ENCODE data around the gene GATA1. TPM values are rescaled to one million over a fixed set of nuclear protein-coding genes. Genes with fewer than 3 reads are reported as not detected.

Gene GATA1
- total RNA-seq, 3 donors from 2014 or later, result 0.32 TPM; not detected in 2

DNA sequence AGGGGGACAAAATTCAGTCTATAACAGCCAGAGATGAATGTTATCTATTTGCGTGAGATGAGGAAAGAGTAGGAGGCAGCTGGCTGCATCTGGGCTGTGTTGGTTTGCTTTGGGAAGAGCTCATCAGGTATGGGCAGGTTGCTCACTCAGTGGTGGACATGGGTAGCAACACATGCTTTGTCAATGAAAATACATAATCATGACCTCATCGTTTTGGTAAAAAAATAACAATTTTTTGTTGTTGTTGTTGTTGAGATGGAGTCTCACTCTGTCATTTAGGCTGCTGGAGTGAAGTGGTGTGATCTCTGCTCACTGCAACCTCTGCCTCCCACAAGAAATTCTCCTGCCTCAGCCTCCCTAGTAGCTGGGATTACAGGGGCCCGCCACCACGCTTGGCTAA is 41.2 kb upstream of the GATA1 start:
- no peaks in the 10 kb centered on the region for H3K36me3 ChIP-seq (ENCODE audit: low read depth)
- intact Hi-C loops (cut with DNase I, micrococcal nuclease), result no loop called here
- ATAC-seq, result no peak

DNA sequence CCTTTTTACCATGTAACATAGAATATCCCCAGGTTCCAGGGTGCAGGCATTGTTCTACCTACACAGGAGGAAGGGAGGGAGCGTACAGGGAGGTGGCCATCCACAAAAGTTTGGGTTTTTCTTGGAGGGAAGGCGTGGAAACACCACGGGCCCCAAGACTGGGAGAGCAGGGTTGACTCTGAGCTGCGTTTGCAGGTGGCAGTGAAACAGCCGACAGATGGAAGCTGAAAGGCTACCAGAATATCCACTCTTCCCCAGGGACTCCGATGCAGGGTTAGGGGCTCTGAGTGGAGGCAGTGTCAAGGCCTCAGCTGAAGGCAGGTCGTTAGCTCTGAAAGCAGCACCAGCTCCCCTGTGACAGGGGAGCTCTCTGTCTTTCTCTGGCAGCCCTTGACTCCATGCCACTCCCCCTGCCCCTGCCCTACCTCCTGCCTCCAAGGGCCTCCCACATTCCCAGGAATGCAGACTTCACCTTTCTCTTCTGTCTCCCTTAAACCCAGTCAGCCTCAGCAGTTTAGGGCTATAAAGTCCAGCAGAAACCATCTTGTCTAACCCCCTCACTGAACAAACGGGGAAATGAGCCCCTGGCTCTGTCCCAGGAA is 38.9 kb upstream of the GATA1 start:
- no peaks in the 10 kb centered on the region for H3K9me3 ChIP-seq

More for the DNA sequence above, 41.2 kb upstream of the GATA1 start:
- Histone ChIP-seq H3K4me1 (ENCODE audit: low read depth) (no peaks in the 10 kb centered on the region), H3K9me3 (no peaks in the 10 kb centered on the region), H3K4me3 (no peak overlapping the region)
- DNase-seq, result no peak
- TF ChIP-seq, protein P1, sequence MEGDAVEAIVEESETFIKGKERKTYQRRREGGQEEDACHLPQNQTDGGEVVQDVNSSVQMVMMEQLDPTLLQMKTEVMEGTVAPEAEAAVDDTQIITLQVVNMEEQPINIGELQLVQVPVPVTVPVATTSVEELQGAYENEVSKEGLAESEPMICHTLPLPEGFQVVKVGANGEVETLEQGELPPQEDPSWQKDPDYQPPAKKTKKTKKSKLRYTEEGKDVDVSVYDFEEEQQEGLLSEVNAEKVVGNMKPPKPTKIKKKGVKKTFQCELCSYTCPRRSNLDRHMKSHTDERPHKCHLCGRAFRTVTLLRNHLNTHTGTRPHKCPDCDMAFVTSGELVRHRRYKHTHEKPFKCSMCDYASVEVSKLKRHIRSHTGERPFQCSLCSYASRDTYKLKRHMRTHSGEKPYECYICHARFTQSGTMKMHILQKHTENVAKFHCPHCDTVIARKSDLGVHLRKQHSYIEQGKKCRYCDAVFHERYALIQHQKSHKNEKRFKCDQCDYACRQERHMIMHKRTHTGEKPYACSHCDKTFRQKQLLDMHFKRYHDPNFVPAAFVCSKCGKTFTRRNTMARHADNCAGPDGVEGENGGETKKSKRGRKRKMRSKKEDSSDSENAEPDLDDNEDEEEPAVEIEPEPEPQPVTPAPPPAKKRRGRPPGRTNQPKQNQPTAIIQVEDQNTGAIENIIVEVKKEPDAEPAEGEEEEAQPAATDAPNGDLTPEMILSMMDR (IDR thresholded peaks at IDR 0.05), result no peak

DNA sequence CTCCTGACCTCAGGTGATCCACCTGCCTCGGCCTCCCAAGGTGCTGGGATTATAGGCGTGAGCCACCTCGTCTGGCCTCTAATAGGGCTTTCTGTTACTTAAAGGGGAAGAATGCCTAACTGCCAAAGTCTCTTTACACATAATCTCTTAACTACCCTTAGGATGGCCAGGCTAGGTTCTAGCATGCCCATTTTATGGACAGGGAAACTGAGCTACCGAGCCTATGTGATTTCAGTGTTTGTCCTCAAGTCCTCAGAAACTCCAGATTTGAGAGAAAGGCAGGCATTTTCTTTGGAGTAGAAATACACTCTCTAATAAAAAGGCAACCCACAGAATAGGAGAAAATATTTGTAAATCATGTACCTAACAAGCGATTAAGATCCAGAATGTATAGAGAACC is 37.2 kb upstream of the GATA1 start:
- Histone ChIP-seq H3K9me3 (no peaks in the 10 kb centered on the region), H3K4me3 (no peak overlapping the region), H3K36me3 (ENCODE audit: low read depth) (no peaks in the 10 kb centered on the region), H3K4me1 (ENCODE audit: low read depth) (no peaks in the 10 kb centered on the region)
- DNase-seq (no peak), ATAC-seq (no peak)
- intact Hi-C loops (cut with DNase I, micrococcal nuclease), result no loop called here
- TF ChIP-seq, protein P1 (IDR thresholded peaks at IDR 0.05), result no peak

More for the DNA sequence above, 38.9 kb upstream of the GATA1 start:
- Histone ChIP-seq H3K4me1 (ENCODE audit: low read depth) (no peaks in the 10 kb centered on the region), H3K36me3 (ENCODE audit: low read depth) (no peaks in the 10 kb centered on the region), H3K4me3 (no peak overlapping the region)
- ATAC-seq (no peak), DNase-seq (no peak)
- TF ChIP-seq, protein P1 (IDR thresholded peaks at IDR 0.05), result no peak
- intact Hi-C loops (cut with DNase I, micrococcal nuclease), result no loop called here

DNA sequence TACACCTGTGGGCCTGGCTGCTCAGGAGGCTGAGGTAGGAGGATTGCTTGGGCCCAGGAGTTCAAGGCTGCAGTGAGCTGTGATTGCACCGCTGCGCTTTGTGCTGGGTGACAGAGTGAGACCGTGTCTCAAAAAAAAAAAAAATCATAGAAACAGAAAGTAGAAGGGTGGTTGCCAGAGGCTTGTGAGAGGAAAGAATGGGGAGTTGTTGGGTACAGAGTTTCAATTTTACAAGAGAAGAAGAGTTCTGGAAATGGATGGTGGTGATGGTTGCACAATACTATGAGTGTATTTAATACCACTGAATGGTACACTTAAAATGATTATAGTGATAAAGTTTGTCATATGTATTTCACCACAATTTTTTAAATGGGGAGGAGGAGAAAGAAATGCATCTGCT is 35.0 kb upstream of the GATA1 start:
- Histone ChIP-seq H3K4me3 (no peak overlapping the region), H3K9me3 (no peaks in the 10 kb centered on the region), H3K4me1 (ENCODE audit: low read depth) (no peaks in the 10 kb centered on the region), H3K36me3 (ENCODE audit: low read depth) (no peaks in the 10 kb centered on the region)
- TF ChIP-seq, protein P1 (IDR thresholded peaks at IDR 0.05), result no peak
- ATAC-seq, result no peak
- no peak for DNase-seq
- intact Hi-C loops (cut with DNase I, micrococcal nuclease), result no loop called here

DNA sequence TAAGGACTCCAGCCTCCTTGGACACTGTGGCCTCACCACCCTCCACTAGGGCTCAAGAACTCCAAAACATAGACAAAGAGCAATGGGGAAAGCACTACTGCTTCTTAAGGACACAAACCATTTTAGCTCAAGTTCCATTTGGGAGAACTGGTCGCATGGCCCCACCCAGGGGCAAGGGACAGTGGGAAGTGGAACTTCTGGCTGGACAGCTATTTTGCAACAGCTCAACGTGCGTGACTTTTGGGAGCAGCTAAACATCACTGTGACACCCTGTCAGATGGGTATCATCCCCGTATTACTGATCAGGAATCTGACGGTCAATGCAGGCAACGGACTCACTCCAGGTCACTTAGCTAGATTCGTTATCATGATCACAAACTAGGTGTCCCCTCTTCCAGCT is 33.9 kb upstream of the GATA1 start:
- TF ChIP-seq, protein P1 (IDR thresholded peaks at IDR 0.05), result no peak
- no peak for ATAC-seq

More for the DNA sequence above, 33.9 kb upstream of the GATA1 start:
- no peak overlapping the region for H3K4me3 ChIP-seq
- no peaks in the 10 kb centered on the region for H3K4me1 ChIP-seq (ENCODE audit: low read depth)
- no peaks in the 10 kb centered on the region for H3K9me3 ChIP-seq
- intact Hi-C loops (cut with DNase I, micrococcal nuclease), result no loop called here
- DNase-seq, result no peak
- no peaks in the 10 kb centered on the region for H3K36me3 ChIP-seq (ENCODE audit: low read depth)
